HCT116 (cell line): ENCODE measurements around the gene HEG1. TPM values are rescaled to one million over a fixed set of nuclear protein-coding genes. Genes with fewer than 3 reads are reported as not detected.

Experiments used
- ATAC-seq: fragments of 200-7000 bp; cut with Tn5 transposase; 2 replicates; pipeline ENCODE4 v1.9.1; 2020; ENCODE audit warnings: mild to moderate bottlenecking, moderate library complexity
- BruUV-seq: library from RNA; stranded (reverse); fragments of 400-500 nt; replicated peaks from 2 replicates; lab custom pipeline; 2021; lab: Mats Ljungman, UMichigan
- CTCF ChIA-PET: fragments of 300-600 bp; sonication (Branson Sonifier 250); formaldehyde crosslinking; loops from one replicate; lab custom pipeline; 2021; ENCODE audit warnings: antibody characterized with exemption; lab: Charles Lee
- POLR2A ChIA-PET: fragments of 300-600, 350-600 bp; sonication (Branson Sonifier 250); formaldehyde crosslinking; loops from one replicate; lab custom pipeline; 2021; ENCODE audit warnings: antibody characterized with exemption; lab: Charles Lee
- RAD21 ChIA-PET, 2 experiments: fragments of 300-600 bp; sonication (Branson Sonifier 250); formaldehyde crosslinking; loops; one replicate each; lab custom pipeline; 2023; ENCODE audit warnings: low total read pairs in 2 of 2; ENCODE audit not compliant: uncharacterized antibody in 2 of 2, unreplicated experiment in 2 of 2, low non-redundant PET in 1 of 2; lab: Charles Lee
- DNase-seq: peaks from one replicate; pipeline ENCODE4 v3.0.0-alpha.2; 2010; ENCODE audit warnings: low read depth, low spot score
- H2AFZ ChIP-seq: fragments of 200-600 bp; shearing (Covaris generic), sonication (generic); 2 replicates; pipeline ENCODE4 v1.6.1; 2017; ENCODE audit warnings: low read depth, mixed run types, mixed read lengths, antibody characterized with exemption, low read length; ENCODE audit not compliant: poor library complexity, severe bottlenecking
- H3K27ac ChIP-seq: 2 replicates; pipeline ENCODE4 v1.5.1; 2012; ENCODE audit warnings: low read depth, low read length
- H3K27me3 ChIP-seq: fragments of 200-600 bp; sonication (generic); 2 replicates; pipeline ENCODE4 v1.6.1; 2016; ENCODE audit warnings: mixed run types, low read length, mixed read lengths; ENCODE audit not compliant: insufficient read depth
- H3K36me3 ChIP-seq, 2 experiments: fragments of 200-500 bp in 1 of 2; fragments of 200-600 bp in 1 of 2; sonication (Bioruptor generic) in 1 of 2; sonication (generic) in 1 of 2; 2 replicates each; pipeline versions ENCODE4 v1.5.1 to v1.6.1; 2014 to 2016; ENCODE audit warnings: low read length in 2 of 2, inconsistent platforms in 1 of 2, mixed read lengths in 1 of 2, mixed run types in 1 of 2; ENCODE audit not compliant: insufficient read depth in 2 of 2, control insufficient read depth in 1 of 2
- H3K4me1 ChIP-seq, 2 experiments: fragments of 200-600 bp in 1 of 2; sonication (generic) in 1 of 2; 2 replicates each; pipeline versions ENCODE4 v1.5.1 to v1.6.1; 2012 to 2017; ENCODE audit warnings: low read length in 2 of 2, inconsistent platforms in 1 of 2, mild to moderate bottlenecking in 1 of 2, mixed read lengths in 1 of 2, mixed run types in 1 of 2, moderate library complexity in 1 of 2; ENCODE audit not compliant: insufficient read depth in 2 of 2, control insufficient read depth in 1 of 2
- H3K4me2 ChIP-seq: fragments of 200-600 bp; sonication (generic); 2 replicates; pipeline ENCODE4 v1.6.1; 2017; ENCODE audit warnings: mixed run types, low read length, mixed read lengths
- H3K4me3 ChIP-seq, 2 experiments: fragments of 200-600 bp in 1 of 2; sonication (generic) in 1 of 2; replicated peaks in 1 of 2; 2 replicates each; pipeline ENCODE4 v1.5.1; 2011 to 2016; ENCODE audit warnings: low read length in 2 of 2, control low read depth in 1 of 2, low read depth in 1 of 2, mild to moderate bottlenecking in 1 of 2, mixed read lengths in 1 of 2, mixed run types in 1 of 2
- H3K79me2 ChIP-seq: fragments of 200-600 bp; sonication (generic); 2 replicates; pipeline ENCODE4 v1.6.1; 2017; ENCODE audit warnings: mild to moderate bottlenecking, mixed run types, low read length, moderate library complexity, mixed read lengths; ENCODE audit not compliant: insufficient read depth
- H3K9ac ChIP-seq: fragments of 200-600 bp; sonication (generic); 2 replicates; pipeline ENCODE4 v1.6.1; 2016; ENCODE audit warnings: low read length, mixed read lengths
- H3K9me2 ChIP-seq: fragments of 200-600 bp; sonication (generic), shearing (Covaris generic); 2 replicates; pipeline ENCODE4 v1.6.1; 2017; ENCODE audit warnings: mixed run types, mild to moderate bottlenecking, moderate library complexity; ENCODE audit not compliant: insufficient read depth
- H3K9me3 ChIP-seq, 2 experiments: fragments of 200-500 bp in 1 of 2; fragments of 200-600 bp in 1 of 2; sonication (Bioruptor generic) in 1 of 2; sonication (generic) in 1 of 2; 2 replicates each; pipeline ENCODE4 v1.6.1; 2014 to 2017; ENCODE audit warnings: low read length in 2 of 2, mixed read lengths in 2 of 2, inconsistent platforms in 1 of 2, low read depth in 1 of 2, mild to moderate bottlenecking in 1 of 2, mixed run types in 1 of 2, moderate library complexity in 1 of 2; ENCODE audit not compliant: control insufficient read depth in 1 of 2, insufficient read depth in 1 of 2
- H4K20me1 ChIP-seq: fragments of 200-600 bp; sonication (generic), shearing (Covaris generic); 2 replicates; pipeline ENCODE4 v1.6.1; 2017; ENCODE audit warnings: mixed run types, mild to moderate bottlenecking, moderate library complexity; ENCODE audit not compliant: insufficient read depth
- CBX3 ChIP-seq: IDR thresholded peaks from 2 replicates; pipeline ENCODE4 v1.6.1; 2012; ENCODE audit warnings: low read depth
- CEBPB ChIP-seq: IDR thresholded peaks from 2 replicates; pipeline ENCODE4 v1.6.1; 2012; ENCODE audit warnings: low read depth
- EGR1 ChIP-seq: IDR thresholded peaks from 2 replicates; pipeline ENCODE4 v1.6.1; 2012; ENCODE audit warnings: low read depth
- EZH2 ChIP-seq: fragments of 200-600 bp; sonication (generic); IDR thresholded peaks from 2 replicates; pipeline ENCODE4 v1.6.1; 2017; ENCODE audit warnings: antibody characterized with exemption, mixed run types
- JUND ChIP-seq: IDR thresholded peaks from 2 replicates; pipeline ENCODE4 v1.6.1; 2012
- MAX ChIP-seq: IDR thresholded peaks from 2 replicates; pipeline ENCODE4 v1.6.1; 2012
- REST ChIP-seq: IDR thresholded peaks from 2 replicates; pipeline ENCODE4 v1.6.1; 2012; ENCODE audit warnings: low read depth
- TCF7L2 ChIP-seq: IDR thresholded peaks from 2 replicates; pipeline ENCODE4 v1.7.0; 2011; ENCODE audit warnings: borderline replicate concordance, inconsistent platforms; ENCODE audit not compliant: insufficient read depth, insufficient read length; ENCODE audit errors: extremely low read depth
- ZBTB33 ChIP-seq: IDR thresholded peaks from 2 replicates; pipeline ENCODE4 v1.6.1; 2011; ENCODE audit warnings: mild to moderate bottlenecking, low read length, moderate library complexity; ENCODE audit not compliant: insufficient replicate concordance; ENCODE audit errors: extremely low read depth
- ZNF274 ChIP-seq: fragments of 200-500 bp; sonication (Bioruptor generic); IDR thresholded peaks from 2 replicates; pipeline ENCODE4 v1.6.1; 2014; ENCODE audit warnings: mild to moderate bottlenecking, low read depth, low read length, inconsistent platforms
- intact Hi-C: fragments of 100-400 bp; cut with micrococcal nuclease; formaldehyde crosslinking; loops from 2 replicates; pipeline ENCODE4 v1.10.0; 2022
- total RNA-seq: library from RNA; stranded (reverse); gene quantifications from one replicate; pipeline ENCODE4 v1.2.1, GENCODE V29; 2021; ENCODE audit not compliant: unreplicated experiment

Gene HEG1
- total RNA-seq, 1 experiment from 2014 or later, result 2.6 TPM

GRCh38 chr3:124984754-124985153 is 71.0 kb downstream of the HEG1 start (continued):
- TF ChIP-seq EZH2 (no peak), EGR1 (no peak), ZNF274 (no peak), CBX3 (no peak)

- ChIA-PET CTCF (interaction anchor here (1.5 kb wide), 1 partner anchor 222 kb away, joined by 5 read pairs; no protein-coding TSS in a partner anchor), POLR2A (no interaction called here), RAD21 (no interaction called here)
- no peaks in the 10 kb centered on the region for H3K79me2 ChIP-seq
- H3K27me3 ChIP-seq, result no peaks in the 10 kb centered on the region
- no peaks in the 10 kb centered on the region for H3K36me3 ChIP-seq
- no peak overlapping the region for H3K27ac ChIP-seq
- intact Hi-C loops, result no loop called here
- H3K9me3 ChIP-seq, result no peaks in the 10 kb centered on the region
- no peaks in the 10 kb centered on the region for H3K9me2 ChIP-seq
- ATAC-seq (no peak), DNase-seq (no peak)
- BruUV-seq, result no TSS peak
- no peak overlapping the region for H3K9ac ChIP-seq
- no peak overlapping the region for H3K4me2 ChIP-seq
- peaks cover 21 to 33% of the 10 kb centered on the region in 2 experiments for H3K4me1 ChIP-seq
- no peaks in the 10 kb centered on the region for H4K20me1 ChIP-seq
- TF ChIP-seq ZBTB33, result no peak
- TF ChIP-seq REST, result no peak
- TF ChIP-seq ZNF274, result no peak
- TF ChIP-seq EGR1, result no peak
- TF ChIP-seq JUND, result no peak
- TF ChIP-seq TCF7L2, result no peak
- TF ChIP-seq CEBPB, result no peak
- TF ChIP-seq MAX, result no peak
- no peak overlapping the region for H3K4me3 ChIP-seq
- H2AFZ ChIP-seq, result no peak overlapping the region
Observed at GRCh38 chr3:124982855-124983254, 72.9 kb downstream of the HEG1 start.
